ENCODE results near the gene ZNF638.
A peak's percentile ranks its signal among the peaks of the same experiment; 100 is the strongest.
"Not testable (repeated sequence)": the region's sequence is repeated elsewhere in the genome, so short reads cannot be mapped to it uniquely, and the experiment has no call there.

ZNF638 gene, protein sequence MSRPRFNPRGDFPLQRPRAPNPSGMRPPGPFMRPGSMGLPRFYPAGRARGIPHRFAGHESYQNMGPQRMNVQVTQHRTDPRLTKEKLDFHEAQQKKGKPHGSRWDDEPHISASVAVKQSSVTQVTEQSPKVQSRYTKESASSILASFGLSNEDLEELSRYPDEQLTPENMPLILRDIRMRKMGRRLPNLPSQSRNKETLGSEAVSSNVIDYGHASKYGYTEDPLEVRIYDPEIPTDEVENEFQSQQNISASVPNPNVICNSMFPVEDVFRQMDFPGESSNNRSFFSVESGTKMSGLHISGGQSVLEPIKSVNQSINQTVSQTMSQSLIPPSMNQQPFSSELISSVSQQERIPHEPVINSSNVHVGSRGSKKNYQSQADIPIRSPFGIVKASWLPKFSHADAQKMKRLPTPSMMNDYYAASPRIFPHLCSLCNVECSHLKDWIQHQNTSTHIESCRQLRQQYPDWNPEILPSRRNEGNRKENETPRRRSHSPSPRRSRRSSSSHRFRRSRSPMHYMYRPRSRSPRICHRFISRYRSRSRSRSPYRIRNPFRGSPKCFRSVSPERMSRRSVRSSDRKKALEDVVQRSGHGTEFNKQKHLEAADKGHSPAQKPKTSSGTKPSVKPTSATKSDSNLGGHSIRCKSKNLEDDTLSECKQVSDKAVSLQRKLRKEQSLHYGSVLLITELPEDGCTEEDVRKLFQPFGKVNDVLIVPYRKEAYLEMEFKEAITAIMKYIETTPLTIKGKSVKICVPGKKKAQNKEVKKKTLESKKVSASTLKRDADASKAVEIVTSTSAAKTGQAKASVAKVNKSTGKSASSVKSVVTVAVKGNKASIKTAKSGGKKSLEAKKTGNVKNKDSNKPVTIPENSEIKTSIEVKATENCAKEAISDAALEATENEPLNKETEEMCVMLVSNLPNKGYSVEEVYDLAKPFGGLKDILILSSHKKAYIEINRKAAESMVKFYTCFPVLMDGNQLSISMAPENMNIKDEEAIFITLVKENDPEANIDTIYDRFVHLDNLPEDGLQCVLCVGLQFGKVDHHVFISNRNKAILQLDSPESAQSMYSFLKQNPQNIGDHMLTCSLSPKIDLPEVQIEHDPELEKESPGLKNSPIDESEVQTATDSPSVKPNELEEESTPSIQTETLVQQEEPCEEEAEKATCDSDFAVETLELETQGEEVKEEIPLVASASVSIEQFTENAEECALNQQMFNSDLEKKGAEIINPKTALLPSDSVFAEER (N-terminal part only)

DNA sequence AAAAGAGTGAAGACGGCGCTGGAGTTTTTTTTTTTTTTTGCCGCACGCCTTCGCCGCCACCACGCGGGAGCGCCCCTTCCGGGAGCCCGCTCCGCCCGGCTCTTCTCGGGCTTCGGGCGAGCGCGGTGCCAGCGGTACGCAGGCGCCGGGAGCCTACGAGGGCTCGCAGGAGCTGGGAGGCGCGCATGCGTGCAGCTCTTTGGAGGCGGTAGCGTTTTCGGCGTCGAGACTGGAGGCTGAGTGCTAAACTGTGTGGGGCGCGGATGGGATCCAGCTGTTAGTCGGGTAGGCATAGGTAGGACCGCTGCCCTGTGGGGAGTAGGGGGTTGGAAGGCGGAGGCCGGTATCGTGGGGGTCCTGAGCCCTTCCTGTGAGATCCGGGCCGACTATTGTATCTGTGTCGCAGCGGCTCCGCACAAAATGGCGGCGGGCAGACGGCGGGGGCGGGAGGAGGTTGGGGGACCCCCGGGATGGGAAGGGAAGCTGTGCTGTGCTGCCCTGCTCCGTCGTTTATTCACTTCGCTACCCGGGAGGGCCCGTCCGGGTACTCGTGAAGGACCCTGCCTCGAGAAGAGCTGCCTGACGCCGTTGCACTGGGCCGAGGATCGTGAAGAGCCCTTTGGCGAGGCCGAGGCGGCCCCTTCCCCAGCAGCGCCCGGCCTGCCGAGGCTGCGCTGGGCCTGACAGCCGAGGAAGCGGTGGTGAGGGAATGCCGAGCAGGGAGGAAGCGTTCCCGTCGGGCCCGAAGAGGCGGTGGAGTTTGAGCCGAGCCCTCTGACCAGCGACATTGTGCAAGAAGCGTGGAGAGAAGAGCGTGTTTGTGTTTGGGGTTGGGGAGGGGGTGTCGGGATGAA lies at the start of gene ZNF638:
Gene ZNF638 (plus strand): TSS at position 202 of the 854 bp plus-strand sequence. CDS start 17,173 bp downstream, outside the sequence.
- peak; percentile 82 to 89 (median 84) for DNase-seq (ENCODE audit: low read depth in 4 of 4, low spot score in 1 of 4)

DNA sequence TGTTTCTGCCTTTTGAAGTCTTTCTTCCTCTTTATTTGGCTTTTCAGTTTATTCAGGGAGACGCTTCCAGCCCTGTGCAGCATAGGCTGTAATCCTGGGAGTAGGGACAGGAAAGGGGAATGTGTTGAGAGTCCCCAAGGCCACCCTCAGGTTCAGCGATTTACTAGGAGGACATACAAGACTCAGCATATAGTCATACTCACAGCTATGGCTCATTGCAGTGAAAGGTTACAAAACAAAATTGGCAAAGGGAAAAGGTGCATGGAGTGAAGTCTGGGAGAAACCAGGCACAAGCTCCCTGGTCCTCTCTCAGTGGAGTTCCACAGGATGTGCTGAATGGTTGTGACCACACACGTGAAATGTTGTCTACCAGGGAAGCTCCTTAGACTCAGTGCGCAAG lies 49.6 kb upstream of the ZNF638 start:
- no peak for DNase-seq (ENCODE audit: low read depth in 4 of 4, low spot score in 1 of 4)

DNA sequence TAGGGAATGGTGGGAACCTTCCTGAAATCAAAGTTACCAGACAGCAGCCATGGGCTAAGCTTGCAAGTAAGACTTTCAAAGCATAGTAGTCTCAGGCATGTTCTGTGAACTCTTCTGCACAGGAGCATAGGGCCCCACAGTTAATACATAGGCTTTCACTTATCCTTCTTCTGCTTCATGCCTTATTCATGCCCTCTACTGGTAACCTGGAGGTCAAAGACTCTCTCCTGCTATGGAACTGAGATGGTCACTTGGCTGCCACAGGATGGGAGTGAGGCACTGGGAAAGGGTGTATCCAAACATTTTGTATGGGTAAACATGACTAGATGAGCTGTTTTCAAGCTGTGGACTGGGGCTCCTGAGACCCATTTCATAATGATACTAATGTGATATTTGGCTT lies 49.1 kb upstream of the ZNF638 start:
- DNase-seq (ENCODE audit: low read depth in 4 of 4, low spot score in 1 of 4) = no peak

DNA sequence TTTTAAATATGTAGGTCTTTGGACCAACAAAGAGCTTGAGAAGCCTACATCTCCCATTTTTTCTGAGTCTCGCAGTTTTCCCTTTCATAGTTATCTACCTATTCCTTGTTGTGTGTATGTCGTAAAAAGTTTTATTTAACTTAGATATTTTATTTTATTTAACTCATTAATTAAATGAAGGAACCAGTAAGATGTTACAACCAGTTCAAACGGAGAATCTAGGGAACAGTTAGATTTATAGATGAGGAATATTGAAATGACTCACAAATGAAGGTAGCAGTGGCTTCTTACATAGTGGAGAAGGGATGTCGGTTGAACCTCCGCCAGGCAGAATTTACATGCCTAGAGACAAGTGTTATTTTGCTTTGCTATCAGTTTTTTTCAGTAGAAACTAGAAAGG lies 48.5 kb upstream of the ZNF638 start:
- DNase-seq (ENCODE audit: low read depth in 4 of 4, low spot score in 1 of 4) = no peak

DNA sequence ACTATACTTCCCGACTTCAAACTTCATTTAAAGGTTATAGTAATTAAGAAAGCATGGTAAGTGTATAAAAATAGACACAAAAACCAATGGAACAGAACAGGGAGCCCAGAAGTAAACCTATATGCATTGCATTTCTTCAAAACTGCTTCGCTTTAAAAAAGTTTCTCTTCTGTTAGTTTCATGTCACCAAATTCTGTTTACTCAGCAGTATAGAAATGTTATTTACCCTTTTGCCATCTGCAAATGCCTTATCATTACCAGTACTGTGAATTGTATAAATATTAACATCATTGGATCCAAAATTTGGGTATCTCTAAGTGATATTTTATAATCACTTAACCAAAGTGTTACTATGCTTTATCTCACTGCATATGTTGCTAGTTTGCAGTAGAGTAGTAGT lies 45.9 kb upstream of the ZNF638 start:
- DNase-seq (ENCODE audit: low read depth in 4 of 4, low spot score in 1 of 4) = no peak

DNA sequence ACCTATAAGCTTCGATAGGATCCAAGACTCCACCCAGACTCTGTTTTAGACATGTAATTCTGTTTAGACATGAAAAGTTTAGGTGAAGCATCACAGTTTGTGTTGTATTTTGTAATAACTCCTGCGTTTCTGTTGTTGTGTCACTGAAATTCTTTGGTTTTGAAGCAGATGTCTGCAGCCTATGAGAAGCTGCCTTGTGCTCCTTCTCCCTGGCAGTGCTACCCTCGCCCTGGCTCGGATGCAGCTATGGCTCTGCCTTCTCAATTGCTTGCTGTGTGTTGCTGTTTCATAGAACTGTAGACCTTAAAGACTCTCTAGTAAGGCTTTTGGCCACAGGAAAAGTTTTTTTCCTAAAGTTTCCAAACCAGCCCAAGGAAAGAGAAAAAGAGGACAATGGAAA lies 40.2 kb upstream of the ZNF638 start:
- DNase-seq (ENCODE audit: low read depth in 4 of 4, low spot score in 1 of 4) = no peak

DNA sequence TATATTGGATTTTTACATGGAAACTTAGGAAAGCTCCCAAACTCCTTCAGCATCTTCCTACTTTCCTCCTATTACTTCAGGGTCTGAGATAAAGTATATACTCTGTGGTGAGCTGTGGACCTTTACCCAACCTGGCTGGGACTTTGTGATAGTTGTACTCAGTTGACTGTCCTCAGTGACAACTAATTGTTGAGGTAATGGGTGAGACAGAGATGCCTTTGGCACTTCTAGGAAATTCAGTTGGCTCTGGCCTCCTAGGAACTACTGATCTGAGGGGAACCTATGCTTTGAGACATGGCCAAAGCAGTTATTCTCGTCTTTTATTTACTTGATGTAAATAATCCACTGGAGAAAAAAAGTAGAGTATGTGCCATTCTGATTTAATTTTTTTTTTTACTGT lies 39.4 kb upstream of the ZNF638 start:
- DNase-seq (ENCODE audit: low read depth in 4 of 4, low spot score in 1 of 4) = no peak

DNA sequence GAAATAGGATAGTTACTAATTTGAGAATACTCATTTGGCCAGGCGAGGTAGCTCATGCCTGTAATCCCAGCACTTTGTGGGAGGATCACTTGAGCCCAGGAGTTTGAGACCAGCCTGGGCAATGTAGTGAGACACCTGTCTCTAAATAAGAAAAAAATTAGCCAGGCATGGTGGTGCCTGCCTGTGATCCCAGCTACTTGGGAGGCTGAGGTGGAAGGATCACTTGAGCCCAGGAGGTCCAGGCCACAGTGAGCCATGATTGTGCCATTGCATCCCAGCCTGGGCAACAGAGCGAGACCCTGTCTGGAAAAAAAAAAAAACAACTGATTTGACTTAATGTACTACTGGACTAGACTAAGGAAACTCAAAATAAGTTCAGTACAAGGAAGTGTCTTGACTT lies 32.7 kb upstream of the ZNF638 start:
- DNase-seq (ENCODE audit: low read depth in 4 of 4, low spot score in 1 of 4) = no peak

DNA sequence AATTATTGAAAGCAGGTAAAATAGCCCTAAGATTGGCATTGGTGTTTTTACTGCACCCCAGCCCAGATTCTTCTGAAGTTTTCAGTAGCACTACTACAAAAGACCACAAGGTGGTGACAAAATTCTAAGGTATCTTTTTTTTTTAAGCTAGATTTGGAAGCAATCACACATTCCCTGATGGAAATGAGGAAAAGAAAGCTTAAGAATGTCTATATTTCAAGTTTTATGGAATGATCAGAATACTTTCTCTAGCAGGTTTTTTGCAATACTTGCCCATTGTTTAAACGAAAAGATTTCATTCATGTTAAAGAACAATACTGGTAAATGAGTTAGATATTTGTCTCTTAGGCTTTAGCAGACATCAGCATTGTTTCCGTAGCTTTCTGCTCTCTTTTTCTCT lies 32.1 kb upstream of the ZNF638 start:
- no peak for DNase-seq (ENCODE audit: low read depth in 4 of 4, low spot score in 1 of 4)

DNA sequence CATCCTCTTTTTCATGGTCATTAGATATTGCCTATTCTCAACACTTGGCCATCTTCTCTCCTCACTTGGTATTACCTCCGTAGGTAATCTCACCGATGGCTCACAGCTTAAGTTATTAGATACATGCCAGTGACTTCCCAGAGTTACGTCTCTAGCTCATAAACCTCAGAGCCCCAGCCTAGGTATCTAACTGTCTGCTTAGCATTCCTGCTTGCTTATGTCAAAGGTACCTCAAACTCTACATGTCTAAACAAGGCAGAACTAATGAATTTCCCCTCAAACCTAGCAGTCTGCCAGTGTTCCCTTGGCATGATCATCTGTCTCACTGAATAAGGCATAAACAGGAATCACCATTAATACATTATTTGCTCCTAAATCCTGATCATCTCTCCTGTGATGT lies 27.7 kb upstream of the ZNF638 start:
- no peak for DNase-seq (ENCODE audit: low read depth in 4 of 4, low spot score in 1 of 4)

DNA sequence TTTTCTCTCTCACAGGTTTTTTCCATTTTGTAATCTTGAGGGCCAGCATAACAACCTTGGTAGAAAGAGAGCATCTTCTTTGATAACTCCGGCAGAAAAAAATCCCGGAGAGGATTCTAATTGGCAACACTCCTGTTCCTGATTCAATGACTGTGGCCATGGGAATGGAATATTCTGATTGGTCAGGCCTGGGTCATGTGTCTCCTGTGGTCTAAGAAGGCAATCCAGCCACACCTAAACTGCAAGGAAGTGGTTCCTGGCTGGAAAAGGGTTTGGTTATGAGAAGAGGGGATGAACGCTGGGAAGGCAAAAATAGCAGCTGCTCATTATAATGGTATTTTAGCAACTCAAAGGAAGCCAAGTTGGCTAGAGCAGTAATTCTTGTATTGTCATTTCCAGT lies 24.8 kb upstream of the ZNF638 start:
- DNase-seq (ENCODE audit: low read depth in 4 of 4, low spot score in 1 of 4) = no peak

DNA sequence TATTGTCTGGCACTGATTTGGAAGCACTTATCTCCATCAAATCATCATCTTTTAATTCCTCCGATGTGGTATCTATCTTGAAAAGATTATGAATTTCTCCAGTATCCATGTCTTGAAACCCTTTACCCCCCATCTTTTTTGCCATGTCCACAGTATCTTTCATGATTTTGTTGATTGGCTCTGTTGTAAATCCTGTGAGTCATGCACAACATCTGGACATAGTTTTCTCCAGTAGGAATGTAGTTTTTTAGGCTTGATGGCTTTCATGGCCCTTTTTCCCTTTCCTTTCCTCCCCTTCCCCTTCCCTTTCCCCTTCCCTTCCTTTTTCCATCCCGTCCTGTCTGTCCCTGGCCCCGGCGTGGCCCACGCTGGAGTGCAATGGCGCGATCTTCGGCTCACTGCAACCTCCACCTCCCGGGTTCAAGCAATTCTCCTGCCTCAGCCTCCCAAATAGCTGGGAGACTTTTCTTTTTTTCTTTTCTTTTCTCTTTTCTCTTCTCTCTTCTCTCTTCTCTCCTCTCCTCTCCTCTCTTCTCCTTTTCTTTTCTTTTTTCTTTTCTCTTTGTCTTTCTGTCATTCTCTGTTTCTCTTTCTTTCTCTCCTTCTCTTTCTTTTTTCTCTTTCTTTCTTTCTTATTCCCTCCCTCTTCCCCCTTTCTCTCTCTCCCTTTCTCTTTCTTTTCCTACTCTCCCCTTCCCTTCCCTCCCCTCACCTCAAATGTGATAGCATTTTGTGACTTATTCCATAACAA lies 18.4 kb upstream of the ZNF638 start:
- no peak for DNase-seq (ENCODE audit: low read depth in 4 of 4, low spot score in 1 of 4)

DNA sequence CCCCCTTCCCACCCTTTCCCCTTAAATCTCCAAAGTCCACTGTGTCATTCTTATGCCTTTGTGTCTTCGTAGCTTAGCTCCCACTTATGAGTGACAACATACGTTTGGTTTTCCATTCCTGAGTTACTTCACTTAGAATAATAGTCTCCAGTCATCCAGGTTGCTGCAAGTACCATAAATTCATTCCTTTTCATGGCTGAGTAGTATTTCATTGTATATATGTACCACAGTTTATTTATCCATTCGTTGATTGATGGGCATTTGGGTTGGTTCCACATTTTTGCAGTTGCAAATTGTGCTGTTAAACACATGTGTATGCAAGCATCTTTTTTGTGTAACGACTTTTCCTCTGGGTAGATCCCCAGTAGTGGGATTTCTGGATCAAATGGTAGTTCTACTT lies 14.5 kb upstream of the ZNF638 start:
- no peak for DNase-seq (ENCODE audit: low read depth in 4 of 4, low spot score in 1 of 4)

DNA sequence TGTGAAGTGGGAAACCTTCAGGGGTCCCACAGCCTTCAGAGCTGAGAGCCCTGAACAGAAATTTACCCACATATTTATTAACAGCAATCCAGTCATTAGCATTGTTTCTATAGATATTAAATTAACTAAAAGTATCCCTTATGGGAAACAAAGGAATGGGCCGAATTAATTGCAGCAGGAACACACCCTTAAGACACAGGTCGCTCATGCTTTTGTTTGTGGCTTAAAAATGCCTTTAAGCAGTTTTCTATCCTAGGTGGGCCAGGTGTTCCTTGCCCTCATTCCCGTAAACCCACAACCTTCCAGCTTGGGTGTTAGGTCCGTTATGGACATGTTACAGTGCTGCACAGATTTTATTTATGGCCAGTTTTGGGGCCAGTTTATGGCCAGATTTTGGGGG lies 13.7 kb upstream of the ZNF638 start:
- DNase-seq (ENCODE audit: low read depth in 4 of 4, low spot score in 1 of 4) = not testable (repeated sequence)

DNA sequence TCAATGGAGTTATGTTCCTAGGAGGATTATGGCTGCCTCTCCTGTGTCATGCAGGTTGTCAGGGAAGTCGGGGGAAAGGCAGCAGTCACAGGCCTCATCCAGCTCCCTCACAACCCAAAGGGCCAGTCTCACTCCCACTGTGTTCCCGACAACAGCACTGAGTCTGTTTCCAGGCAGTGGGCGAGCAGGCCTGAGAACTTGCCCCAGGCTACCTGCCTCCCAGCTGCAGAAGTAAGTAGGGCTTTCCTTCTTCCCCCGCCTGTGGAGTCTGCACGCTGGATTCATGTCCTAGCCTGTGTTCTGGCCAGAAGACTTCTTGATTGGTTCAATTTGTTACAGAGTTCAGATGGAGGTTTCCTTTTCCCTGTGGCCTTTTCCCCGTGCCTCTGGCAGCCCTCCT lies 8.2 kb upstream of the ZNF638 start:
- no peak for DNase-seq (ENCODE audit: low read depth in 4 of 4, low spot score in 1 of 4)

DNA sequence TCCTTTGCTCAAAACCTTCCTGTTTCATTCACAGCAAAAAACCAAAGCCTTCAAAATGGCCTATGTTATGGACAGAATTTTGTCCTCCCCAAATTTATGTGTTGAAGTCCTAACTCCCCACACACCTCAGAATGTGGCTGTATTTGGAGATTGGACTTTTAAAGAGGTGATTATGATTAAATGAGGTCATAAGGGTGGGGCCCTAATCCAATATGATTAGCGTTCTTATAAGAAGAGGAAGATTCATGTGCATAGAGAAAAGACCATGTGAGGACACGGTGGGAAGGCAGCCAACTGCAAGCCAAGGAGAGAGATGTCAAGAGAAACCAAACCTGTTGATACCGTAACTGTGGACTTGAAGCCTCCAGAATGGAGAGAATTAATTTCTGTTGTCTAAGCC lies 4.6 kb upstream of the ZNF638 start:
- DNase-seq (ENCODE audit: low read depth in 4 of 4, low spot score in 1 of 4) = no peak

DNA sequence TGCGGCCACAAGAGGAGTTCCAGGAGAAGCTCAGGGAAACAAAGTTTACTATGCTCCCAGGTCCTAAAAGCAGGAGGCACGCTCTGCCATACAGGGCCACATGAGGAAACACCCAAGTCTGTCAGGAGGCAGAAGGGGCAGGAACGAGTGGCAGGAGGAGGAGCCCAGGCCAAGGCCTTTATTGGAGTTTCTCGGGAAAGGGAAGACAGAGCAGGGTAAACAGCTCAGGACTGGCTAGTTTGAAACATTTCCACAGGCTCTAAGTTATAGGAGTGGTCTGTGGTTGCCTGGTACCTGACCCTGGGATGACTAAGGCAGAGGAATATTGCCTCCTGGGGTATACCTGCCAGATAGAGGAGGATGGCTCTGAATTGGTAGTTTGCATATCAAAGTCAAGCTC lies 3.7 kb upstream of the ZNF638 start:
- no peak for DNase-seq (ENCODE audit: low read depth in 4 of 4, low spot score in 1 of 4)

DNA sequence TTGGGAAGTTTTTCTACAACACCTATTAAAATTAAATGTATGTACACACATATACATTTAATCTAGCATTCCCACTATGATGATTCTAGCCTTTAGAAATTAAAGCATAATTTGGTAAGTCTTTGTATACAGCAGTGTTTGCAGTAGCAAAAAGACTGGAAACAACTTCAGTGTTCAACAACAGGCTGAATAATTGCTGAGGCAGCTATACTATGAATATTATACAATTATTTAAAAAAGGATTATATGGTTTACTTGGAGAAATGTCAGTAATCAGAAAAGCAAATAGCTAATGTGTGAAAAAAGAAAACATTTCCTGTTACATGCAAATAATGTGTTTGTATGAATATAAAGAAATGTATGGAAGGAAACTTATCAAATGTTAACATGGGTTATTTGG lies 1.4 kb upstream of the ZNF638 start:
- no peak for DNase-seq (ENCODE audit: low read depth in 4 of 4, low spot score in 1 of 4)

DNA sequence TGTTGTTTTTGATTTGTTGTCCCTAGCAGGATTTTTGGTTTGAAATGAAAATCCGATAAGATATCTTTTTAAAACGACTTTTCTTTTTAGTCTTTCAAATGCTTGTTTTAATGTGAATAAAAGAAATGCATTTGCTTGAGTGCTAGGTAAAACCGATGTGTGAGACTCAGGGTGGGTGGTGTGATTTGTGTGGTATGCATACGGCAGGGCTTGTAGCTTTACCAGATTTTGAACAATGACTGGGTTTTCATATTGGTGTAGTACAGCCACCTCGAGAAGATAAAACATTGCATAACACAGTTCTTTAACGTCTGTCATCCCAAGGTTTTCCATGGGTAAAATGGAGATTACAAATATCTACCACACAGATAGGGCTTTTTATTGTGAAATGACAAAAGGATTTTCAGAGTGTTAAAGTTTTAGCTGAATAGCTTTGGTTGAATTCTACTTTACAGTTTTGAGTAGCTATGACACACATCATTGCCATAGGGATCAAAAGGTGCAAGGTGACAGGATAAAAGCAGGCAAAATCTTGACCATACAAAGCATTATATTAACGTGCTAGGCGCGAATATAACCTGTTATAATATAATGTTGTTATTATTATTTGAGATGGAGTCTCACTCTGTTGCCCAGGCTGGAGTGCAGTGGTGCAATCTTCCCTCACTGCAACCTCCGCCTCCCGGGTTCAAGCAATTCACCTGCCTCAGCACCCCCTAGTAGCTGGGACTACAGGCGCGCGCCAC lies 824 bp upstream of the ZNF638 start:
- DNase-seq (ENCODE audit: low read depth in 4 of 4, low spot score in 1 of 4) = no peak

DNA sequence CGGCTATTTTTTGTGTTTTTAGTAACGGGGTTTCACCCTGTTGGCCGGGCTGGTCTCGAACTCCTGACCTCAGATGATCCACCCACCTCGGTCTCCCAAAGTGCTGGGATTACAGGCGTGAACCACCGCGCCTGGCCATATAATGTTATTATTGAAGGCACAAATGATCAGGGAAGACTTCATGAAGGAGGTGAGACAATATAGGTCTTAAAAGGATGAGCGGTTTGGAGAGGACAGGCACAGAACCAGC lies 326 bp upstream of the ZNF638 start:
- peak in 1 of 4 experiments; percentile 14 for DNase-seq (ENCODE audit: low read depth in 4 of 4, low spot score in 1 of 4)

All from stimulated activated CD4-positive, alpha-beta T cell treated with anti-CD3 and anti-CD28 coated beads, Interleukin-1b, Interleukin-23, amount 100 ng/mL, for 24 hours (primary cell).